GM19324 (cell line): ENCODE data around the gene SLC22A1.
"Not testable (repeated sequence)": the region's sequence is repeated elsewhere in the genome, so short reads cannot be mapped to it uniquely, and the experiment has no call there.

Source experiments
- ATAC-seq: cut with Tn5 transposase; IDR thresholded peaks from one replicate; pipeline ENCODE4 v1.9.1; 2021; ENCODE audit warnings: mild to moderate bottlenecking, moderate library complexity; ENCODE audit not compliant: unreplicated experiment, low FRiP score

The SLC22A1 gene

GRCh38 chr6:160121558-160121957, at the start of gene SLC22A1:
SLC22A1 (plus strand) TSS chr6:160121815; CDS start chr6:160121936, 121 bp downstream.
- ATAC-seq, result no peak

- ATAC-seq, result no peak
These were observed 48.3 kb upstream of the SLC22A1 start for GRCh38 chr6:160073272-160073671.

- ATAC-seq, result no peak
These were observed 45.6 kb upstream of the SLC22A1 start for GRCh38 chr6:160076009-160076408.

GRCh38 chr6:160077024-160077423, 44.6 kb upstream of the SLC22A1 start:
- no peak for ATAC-seq

GRCh38 chr6:160077526-160077925, 44.1 kb upstream of the SLC22A1 start:
- no peak for ATAC-seq

GRCh38 chr6:160078883-160079685, 42.5 kb upstream of the SLC22A1 start:
- ATAC-seq, result no peak

GRCh38 chr6:160079686-160080043, 42.0 kb upstream of the SLC22A1 start:
- ATAC-seq, result no peak

- no peak for ATAC-seq
These were observed 41.5 kb upstream of the SLC22A1 start for GRCh38 chr6:160080097-160080496.

GRCh38 chr6:160081398-160081797, 40.2 kb upstream of the SLC22A1 start:
- ATAC-seq, result no peak

GRCh38 chr6:160082627-160083026, 39.0 kb upstream of the SLC22A1 start:
- ATAC-seq, result no peak

GRCh38 chr6:160084198-160084776, 37.3 kb upstream of the SLC22A1 start:
- no peak for ATAC-seq

GRCh38 chr6:160085226-160085625, 36.4 kb upstream of the SLC22A1 start:
- ATAC-seq, result no peak

- ATAC-seq, result no peak
These were observed 35.7 kb upstream of the SLC22A1 start for GRCh38 chr6:160085713-160086505.

- ATAC-seq, result no peak
These were observed 34.9 kb upstream of the SLC22A1 start for GRCh38 chr6:160086754-160087153.

- ATAC-seq, result no peak
These were observed 33.4 kb upstream of the SLC22A1 start for GRCh38 chr6:160088069-160088783.

- no peak for ATAC-seq
These were observed 32.7 kb upstream of the SLC22A1 start for GRCh38 chr6:160088784-160089533.

- no peak for ATAC-seq
These were observed 32.1 kb upstream of the SLC22A1 start for GRCh38 chr6:160089534-160089897.

- ATAC-seq, result not testable (repeated sequence)
These were observed 31.0 kb upstream of the SLC22A1 start for GRCh38 chr6:160090442-160091239.

- not testable (repeated sequence) for ATAC-seq
These were observed 29.4 kb upstream of the SLC22A1 start for GRCh38 chr6:160092176-160092575.
